ENCODE data around the gene EMC1. TPM values are rescaled to one million over a fixed set of nuclear protein-coding genes. Genes with fewer than 3 reads are reported as not detected.

EMC1 gene
- total RNA-seq, 1 experiment from 2014 or later: 40.7 TPM

DNA sequence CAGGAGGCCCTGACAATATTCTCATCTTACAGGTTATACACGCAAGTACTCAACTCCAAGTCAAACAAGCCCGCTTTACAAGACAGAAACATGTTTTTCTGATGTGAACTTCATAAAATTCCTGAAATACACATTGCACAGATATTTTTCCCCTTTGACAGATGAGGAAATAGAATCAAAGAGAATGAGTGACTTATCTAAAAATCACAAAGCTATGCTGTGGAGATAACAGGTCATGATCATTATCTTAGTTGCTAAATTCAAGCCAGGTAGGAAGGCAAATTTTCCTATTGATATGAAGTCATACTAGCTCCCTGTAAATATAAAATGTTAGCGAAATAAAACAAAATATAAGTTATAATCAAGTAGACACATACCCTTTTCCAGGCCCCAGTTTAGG is 59.5 kb downstream of the EMC1 start:
- H3K27ac ChIP-seq: no peak overlapping the region
- H3K27me3 ChIP-seq (ENCODE audit: insufficient read depth, low read depth): no peaks in the 10 kb centered on the region
- H3K9me3 ChIP-seq (ENCODE audit: insufficient read depth, low read depth): no peaks in the 10 kb centered on the region
- H3K4me1 ChIP-seq (replicated peaks; ENCODE audit: insufficient read depth): no peaks in the 10 kb centered on the region
- TF ChIP-seq, protein P1, sequence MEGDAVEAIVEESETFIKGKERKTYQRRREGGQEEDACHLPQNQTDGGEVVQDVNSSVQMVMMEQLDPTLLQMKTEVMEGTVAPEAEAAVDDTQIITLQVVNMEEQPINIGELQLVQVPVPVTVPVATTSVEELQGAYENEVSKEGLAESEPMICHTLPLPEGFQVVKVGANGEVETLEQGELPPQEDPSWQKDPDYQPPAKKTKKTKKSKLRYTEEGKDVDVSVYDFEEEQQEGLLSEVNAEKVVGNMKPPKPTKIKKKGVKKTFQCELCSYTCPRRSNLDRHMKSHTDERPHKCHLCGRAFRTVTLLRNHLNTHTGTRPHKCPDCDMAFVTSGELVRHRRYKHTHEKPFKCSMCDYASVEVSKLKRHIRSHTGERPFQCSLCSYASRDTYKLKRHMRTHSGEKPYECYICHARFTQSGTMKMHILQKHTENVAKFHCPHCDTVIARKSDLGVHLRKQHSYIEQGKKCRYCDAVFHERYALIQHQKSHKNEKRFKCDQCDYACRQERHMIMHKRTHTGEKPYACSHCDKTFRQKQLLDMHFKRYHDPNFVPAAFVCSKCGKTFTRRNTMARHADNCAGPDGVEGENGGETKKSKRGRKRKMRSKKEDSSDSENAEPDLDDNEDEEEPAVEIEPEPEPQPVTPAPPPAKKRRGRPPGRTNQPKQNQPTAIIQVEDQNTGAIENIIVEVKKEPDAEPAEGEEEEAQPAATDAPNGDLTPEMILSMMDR (conservative IDR thresholded peaks at IDR 0.05): no peak
- no peak overlapping the region for H3K4me2 ChIP-seq
- no peaks in the 10 kb centered on the region for H4K20me1 ChIP-seq (ENCODE audit: insufficient read depth)
- H3K36me3 ChIP-seq (ENCODE audit: low read depth): peaks cover 6% of the 10 kb centered on the region; the same call in 1 of the 2 replicates
- intact Hi-C loops (cut with micrococcal nuclease; ENCODE audit: unreplicated experiment): loop anchor here (5.0 kb wide), 1 partner anchor 35 kb away; no protein-coding TSS in a partner anchor
- BruUV-seq (replicated peaks): no TSS peak
- ChIA-PET CTCF (no interaction called here), POLR2A (ENCODE audit: unreplicated experiment) (no interaction called here)
- H3K79me2 ChIP-seq (ENCODE audit: low read depth): no peaks in the 10 kb centered on the region; the same call in 1 of the 2 replicates
- H2AFZ ChIP-seq: no peak overlapping the region
- no peaks in the 10 kb centered on the region for H3F3A ChIP-seq (ENCODE audit: insufficient read depth, low read depth)
- H3K9me2 ChIP-seq (ENCODE audit: insufficient read depth): no peaks in the 10 kb centered on the region
- DNase-seq: no peak
- H3K4me3 ChIP-seq: no peak overlapping the region

DNA sequence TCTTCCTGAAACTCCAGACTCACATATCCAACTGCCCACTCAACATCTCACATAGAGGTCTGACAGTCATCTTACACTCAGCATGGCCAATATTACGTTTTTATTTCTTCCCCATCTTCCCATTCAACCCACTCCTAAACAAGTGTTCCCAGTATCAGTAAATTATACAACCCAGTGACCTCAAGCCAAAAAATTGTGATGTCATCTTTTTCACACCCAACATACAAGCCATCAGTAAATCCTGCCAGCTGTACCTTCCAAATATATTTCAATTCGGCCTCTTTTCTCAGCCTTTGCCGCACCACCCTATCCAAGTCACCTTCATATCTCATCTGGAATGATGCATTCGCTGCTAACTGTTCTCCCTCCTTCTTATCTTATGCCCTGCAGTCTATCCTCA is 60.9 kb downstream of the EMC1 start:
- Histone ChIP-seq H3K27me3 (ENCODE audit: insufficient read depth, low read depth) (no peaks in the 10 kb centered on the region), H3K9me2 (ENCODE audit: insufficient read depth) (no peaks in the 10 kb centered on the region), H3K27ac (no peak overlapping the region), H2AFZ (no peak overlapping the region), H4K20me1 (ENCODE audit: insufficient read depth) (no peaks in the 10 kb centered on the region), H3F3A (ENCODE audit: insufficient read depth, low read depth) (no peaks in the 10 kb centered on the region), H3K4me3 (no peak overlapping the region), H3K4me1 (replicated peaks; ENCODE audit: insufficient read depth) (no peaks in the 10 kb centered on the region), H3K9me3 (ENCODE audit: insufficient read depth, low read depth) (no peaks in the 10 kb centered on the region), H3K4me2 (no peak overlapping the region), H3K36me3 (ENCODE audit: low read depth) (peaks cover 6% of the 10 kb centered on the region; the same call in 1 of the 2 replicates), H3K79me2 (ENCODE audit: low read depth) (no peaks in the 10 kb centered on the region; the same call in 1 of the 2 replicates)
- no TSS peak for BruUV-seq (replicated peaks)
- no peak for DNase-seq
- CTCF ChIA-PET: no interaction called here
- POLR2A ChIA-PET (ENCODE audit: unreplicated experiment): no interaction called here
- TF ChIP-seq, protein P1 (conservative IDR thresholded peaks at IDR 0.05): no peak
- no peak for TF ChIP-seq EZH2 (IDR thresholded peaks at IDR 0.05; ENCODE audit: low read depth)
- intact Hi-C loops (cut with micrococcal nuclease; ENCODE audit: unreplicated experiment): loop anchor here (5.0 kb wide), 1 partner anchor 33 kb away; no protein-coding TSS in a partner anchor

DNA sequence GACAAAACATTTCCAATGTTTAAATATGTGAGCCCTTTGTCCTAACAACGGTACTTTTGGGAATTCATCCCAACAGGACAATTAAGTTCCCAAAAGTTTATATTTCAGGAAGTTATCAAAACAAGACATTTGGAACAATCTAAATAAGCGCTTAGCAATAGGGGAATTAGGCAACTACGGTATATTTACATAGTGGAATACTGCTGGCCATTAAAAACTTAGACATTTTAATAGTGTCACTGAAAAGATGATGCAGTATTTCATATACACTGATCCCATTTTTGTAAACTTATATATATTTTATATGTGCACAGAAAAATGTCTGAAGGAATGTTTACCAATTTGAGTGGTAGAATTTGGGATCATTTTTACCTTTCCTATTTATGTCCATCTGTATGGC is 62.1 kb downstream of the EMC1 start:
- H2AFZ ChIP-seq: no peak overlapping the region

More for the DNA sequence above, 62.1 kb downstream of the EMC1 start:
- H3K27ac ChIP-seq: no peak overlapping the region
- no peak overlapping the region for H3K4me3 ChIP-seq
- no peak for DNase-seq
- H3K27me3 ChIP-seq (ENCODE audit: insufficient read depth, low read depth): no peaks in the 10 kb centered on the region
- CTCF ChIA-PET: no interaction called here
- H3K9me2 ChIP-seq (ENCODE audit: insufficient read depth): no peaks in the 10 kb centered on the region
- H3K4me2 ChIP-seq: no peak overlapping the region
- no peaks in the 10 kb centered on the region for H3K9me3 ChIP-seq (ENCODE audit: insufficient read depth, low read depth)
- H4K20me1 ChIP-seq (ENCODE audit: insufficient read depth): no peaks in the 10 kb centered on the region
- intact Hi-C loops (cut with micrococcal nuclease; ENCODE audit: unreplicated experiment): no loop called here
- H3K4me1 ChIP-seq (replicated peaks; ENCODE audit: insufficient read depth): no peaks in the 10 kb centered on the region
- no peaks in the 10 kb centered on the region; the same call in 1 of the 2 replicates for H3K79me2 ChIP-seq (ENCODE audit: low read depth)
- TF ChIP-seq, protein P1 (conservative IDR thresholded peaks at IDR 0.05): no peak
- no peak for TF ChIP-seq EZH2 (IDR thresholded peaks at IDR 0.05; ENCODE audit: low read depth)
- POLR2A ChIA-PET (ENCODE audit: unreplicated experiment): no interaction called here
- BruUV-seq (replicated peaks): no TSS peak
- H3F3A ChIP-seq (ENCODE audit: insufficient read depth, low read depth): no peaks in the 10 kb centered on the region
- H3K36me3 ChIP-seq (ENCODE audit: low read depth): peaks cover 6% of the 10 kb centered on the region; the same call in 1 of the 2 replicates
